HG02885 (cell line): ENCODE data around the gene CACNA2D2.

Experiments
- ATAC-seq: cut with Tn5 transposase; IDR thresholded peaks from one replicate; pipeline ENCODE4 v1.9.1; 2021; ENCODE audit warnings: mild to moderate bottlenecking; ENCODE audit not compliant: unreplicated experiment, poor library complexity

The CACNA2D2 gene

DNA sequence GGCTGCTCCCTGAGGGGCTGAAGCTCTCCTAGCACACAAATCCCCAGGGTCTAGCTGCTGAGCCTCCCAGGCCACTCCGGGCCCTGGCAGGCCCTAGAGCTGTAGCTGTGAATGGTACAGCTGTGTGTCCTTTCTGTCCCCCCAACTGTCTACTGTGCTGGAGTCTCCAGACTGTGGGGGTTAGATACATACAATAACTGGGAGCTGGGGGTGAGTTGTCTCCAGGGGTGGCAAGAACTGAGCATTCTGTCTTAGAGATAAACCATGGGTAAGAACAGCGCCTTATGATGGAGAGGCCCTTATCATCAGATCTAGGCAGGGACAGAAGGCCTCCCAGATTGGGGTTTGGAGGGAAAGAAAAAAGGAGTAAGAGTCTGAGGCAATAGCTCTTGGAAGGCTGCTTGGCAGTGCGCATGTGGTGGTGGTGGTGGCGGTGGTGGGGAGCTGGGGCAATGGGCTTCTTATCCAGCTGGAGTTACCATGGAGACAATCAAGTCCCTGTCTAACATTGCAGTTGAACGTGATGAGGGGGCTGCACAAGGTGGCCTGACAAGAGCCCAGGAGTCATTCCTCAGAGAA, 149.2 kb downstream of the CACNA2D2 start:
- no peak for ATAC-seq

DNA sequence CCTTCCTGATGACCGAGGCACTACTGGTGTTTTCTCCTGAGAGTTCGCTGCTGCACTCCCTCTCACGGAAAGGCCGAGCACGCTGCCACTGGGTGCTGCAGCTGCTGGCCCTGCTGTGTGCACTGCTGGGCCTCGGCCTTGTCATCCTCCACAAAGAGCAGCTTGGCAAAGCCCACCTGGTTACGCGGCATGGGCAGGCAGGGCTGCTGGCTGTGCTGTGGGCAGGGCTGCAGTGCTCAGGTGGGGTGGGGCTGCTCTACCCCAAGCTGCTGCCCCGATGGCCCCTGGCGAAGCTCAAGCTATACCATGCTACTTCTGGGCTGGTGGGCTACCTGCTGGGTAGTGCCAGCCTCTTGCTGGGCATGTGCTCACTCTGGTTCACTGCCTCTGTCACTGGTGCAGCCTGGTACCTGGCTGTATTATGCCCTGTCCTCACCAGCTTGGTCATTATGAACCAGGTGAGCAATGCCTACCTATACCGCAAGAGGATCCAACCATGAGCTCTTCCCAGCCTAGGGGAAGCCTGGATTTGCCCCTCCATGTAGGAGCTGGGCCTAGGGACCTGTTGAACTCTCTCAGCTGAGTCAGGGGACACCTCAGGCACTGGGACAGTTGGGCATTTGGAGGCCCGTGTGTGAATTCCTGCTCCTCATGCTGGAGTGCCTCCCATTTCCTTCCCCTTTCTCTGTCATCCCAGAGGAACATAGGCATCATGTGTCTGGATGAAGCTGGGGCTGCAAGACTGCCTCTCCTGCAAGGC, 150.0 kb downstream of the CACNA2D2 start:
- ATAC-seq: no peak

DNA sequence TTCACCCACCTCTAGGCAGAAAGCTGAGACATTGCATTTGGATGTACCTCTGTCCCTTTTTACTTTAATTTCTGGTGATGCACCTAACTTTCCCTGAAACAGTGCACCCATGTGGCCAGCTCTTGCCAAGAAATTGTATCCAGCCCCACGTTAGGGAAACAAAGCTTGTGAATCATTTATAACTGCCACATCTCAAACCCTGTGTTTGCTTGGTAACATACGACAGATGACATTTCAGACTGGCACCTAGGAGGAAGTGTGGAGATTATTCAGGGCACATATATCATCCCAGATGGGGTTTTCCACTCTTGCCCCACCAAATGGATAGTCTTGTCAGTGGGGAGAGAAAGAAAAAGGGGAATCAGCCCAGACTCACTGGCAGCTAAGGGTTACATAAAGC, 150.7 kb downstream of the CACNA2D2 start:
- no peak for ATAC-seq

DNA sequence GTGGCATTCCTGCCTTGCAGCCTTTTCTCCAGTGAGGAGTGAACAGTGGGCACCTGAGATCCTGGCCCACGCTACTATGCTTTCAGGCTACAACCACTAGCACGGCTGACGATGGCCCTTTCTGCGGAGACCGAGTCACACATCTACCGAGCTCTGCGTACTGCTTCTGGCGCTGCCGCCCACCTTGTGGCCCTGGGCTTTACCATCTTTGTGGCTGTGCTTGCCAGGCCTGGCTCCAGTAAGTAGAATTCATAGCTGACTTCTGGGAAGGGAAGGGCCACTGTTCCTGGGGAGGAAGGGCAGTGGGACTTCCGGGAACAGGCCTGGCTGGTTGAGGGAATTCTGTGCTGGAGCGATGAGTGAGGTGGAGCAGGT, 152.1 kb downstream of the CACNA2D2 start:
- no peak for ATAC-seq

DNA sequence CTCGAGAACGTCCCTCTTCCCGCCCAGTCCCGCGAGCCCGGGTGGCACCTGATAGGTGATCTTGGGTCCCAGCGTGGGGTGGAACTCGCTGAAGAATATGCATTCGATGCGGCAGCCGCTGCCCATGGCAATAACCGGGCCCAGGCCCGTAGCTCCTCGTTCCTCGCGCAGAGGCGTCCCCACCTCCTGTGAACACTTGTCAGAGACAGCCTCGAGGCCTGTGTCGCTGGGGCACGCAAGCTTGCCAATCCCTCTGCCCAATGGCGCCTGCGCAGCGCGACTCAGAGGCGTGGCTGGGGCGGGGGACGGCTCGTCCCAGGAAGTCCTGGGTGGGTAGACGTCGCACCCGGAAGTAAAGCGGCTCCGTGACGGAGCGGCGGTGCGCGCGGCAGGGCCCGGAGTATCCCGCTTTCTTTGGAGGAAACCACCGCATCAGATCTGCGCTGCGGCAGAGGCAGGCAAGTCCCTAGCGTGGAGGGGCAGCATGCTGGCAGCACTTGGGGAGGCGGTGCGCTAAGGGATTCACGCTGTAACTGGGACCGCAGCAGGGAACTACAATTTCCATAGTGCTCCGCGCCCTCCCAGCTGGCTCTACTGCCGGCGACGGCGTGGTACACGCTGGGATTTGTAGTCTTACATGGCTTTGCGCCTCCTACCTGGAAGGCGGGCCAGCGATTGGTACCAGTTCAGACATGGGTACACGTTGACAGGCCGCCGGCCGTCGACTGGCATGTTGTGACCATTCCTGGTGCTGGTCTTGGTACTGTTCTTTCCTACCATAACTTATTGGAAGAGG, 152.7 kb downstream of the CACNA2D2 start, which contains the start of the genes CYB561D2 and NPRL2:
TSS of gene CYB561D2 (plus strand) at position 336 of the 796 bp plus-strand sequence. CDS start 572 bp downstream, outside the sequence.
TSS of gene NPRL2 (minus strand) at position 249 of the 796 bp plus-strand sequence. CDS start at position 126, 123 bp downstream.
- ATAC-seq: peak; percentile 89

DNA sequence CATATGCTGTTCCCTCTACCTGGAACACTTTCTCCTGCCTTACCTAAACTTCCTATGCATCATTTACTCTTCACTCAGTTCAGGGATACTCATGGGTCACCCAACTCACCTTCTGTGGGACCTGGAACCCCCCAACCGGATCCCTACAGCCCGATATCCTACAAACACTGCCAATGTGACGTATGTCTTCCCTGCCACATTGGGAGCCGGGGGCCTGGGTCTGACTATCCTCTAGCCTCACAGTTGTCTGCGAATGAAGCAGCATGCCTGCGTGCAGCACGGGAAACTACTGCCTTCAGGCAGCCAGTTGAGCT, 153.3 kb downstream of the CACNA2D2 start:
- ATAC-seq: no peak

DNA sequence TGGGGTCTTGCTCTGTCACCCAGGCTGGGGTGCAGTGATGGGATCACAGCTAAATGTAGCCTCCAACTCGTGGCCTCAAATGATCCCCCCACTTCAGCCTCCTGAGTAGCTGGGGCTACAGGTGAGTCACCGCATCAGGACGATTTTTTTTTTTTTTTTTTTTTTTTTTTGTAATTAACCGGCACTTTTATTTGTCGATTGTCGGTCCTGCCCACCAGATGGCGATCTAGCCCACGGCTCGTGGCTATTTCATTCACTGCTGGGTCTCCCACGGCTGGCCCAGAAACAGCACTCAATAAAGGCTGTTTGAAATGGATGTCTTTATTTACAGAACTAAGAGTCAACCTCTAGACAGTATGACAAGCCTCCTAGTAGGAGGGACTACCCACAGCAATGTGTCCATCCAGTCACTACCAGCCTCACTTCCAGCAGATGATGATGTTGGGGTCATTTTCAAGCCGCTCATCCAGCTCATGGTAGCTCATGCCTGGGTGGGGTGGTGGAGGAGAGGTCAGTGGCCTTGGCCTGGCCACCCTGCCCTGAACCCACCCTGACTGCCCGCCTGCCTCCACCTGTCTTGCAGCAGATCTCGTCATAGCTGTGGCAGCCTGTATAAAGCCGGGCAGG, 156.1 kb downstream of the CACNA2D2 start:
- no peak for ATAC-seq

DNA sequence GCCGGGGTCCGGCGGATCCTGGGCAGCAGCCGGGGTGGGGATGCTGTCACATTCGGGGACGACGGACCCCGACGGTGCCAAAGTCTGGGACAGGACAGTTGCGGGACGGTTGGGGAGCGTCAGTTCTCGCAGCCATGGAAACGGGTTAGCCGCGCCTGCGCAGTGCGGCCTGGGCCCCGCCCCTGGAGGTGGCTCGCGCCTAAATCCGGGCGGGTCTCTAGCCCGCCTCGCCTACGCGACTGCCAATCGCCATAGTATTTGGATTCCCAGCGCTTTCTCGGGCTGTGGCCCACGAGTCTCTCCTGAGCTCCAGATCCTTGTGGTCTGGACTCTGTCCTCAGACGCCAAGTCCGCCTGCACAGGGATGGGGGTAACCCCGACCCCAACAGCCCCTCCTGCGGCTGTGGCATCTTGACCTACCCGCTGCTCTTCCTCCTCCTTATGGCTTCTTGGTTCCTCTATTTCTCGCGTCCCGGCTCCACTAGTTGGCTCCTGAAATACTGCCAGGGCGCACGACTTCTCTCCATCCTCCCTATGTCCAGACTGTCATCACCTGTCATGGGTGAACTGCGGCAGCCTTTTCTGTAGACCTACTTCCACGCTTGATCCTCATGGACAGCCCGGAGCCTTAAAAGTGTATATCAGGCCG, 157.7 kb downstream of the CACNA2D2 start, which contains the start of gene ZMYND10:
TSS of gene ZMYND10 (minus strand) at position 147 of the 649 bp plus-strand sequence. CDS start 153 bp downstream, outside the sequence.
- no peak for ATAC-seq

DNA sequence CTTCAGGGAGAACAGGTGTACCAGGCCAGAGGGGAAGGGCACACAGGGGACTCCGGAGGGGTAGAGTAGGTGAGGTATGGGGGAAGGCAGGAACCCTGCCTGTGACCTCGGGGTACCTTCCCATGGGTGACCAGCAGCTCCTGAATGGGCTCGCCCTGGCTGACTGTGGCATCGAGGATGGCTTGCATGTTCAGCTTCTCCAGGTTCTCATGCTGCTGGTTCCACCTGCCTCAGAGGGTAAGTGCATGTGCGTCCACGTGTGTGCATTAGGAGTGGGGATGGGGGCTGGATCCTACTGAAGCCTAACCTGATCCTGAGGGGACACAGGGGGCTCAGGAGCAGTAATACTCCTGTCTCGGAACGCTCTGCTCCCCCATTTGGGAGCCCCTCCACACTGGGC, 158.4 kb downstream of the CACNA2D2 start:
- no peak for ATAC-seq

DNA sequence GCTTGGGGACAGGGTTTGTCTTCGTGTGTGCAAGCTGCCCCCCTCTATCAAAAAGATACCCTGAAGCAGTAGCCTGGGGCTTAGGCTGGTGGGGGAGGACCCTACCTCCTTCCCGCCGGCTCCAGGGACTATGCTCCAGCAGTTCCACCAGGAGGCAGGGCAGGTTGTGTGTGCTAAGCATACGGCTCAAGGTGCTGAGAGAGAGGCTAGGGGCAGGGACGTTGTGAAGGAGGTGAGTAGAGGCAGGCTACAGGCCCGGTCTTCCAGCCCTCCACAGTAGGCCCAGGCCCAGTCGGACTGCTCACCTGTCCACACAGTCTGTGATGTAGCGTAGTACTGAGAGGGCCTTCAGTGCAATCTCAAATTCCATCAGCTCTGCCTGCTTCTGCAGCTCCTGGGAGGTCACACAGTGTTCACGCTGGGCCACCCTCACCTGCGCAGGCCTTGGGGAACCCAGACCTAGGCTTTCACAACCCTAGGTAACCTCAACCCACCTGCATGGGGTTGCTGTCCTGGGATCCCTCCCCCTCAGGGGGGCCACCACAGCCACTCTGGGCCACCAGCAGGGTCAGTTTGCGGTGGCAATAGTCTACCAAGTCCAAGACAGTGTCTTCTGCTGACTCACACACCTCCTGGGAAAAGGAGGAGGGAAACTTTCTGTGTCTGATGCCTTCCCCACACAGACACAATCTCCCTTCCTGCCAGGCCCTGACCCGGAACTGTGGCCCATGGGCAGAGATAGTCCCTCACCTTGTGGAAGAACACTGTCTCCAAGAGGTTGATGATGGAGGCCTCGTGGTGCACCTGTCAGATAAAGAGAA, 160.4 kb downstream of the CACNA2D2 start:
- no peak for ATAC-seq

DNA sequence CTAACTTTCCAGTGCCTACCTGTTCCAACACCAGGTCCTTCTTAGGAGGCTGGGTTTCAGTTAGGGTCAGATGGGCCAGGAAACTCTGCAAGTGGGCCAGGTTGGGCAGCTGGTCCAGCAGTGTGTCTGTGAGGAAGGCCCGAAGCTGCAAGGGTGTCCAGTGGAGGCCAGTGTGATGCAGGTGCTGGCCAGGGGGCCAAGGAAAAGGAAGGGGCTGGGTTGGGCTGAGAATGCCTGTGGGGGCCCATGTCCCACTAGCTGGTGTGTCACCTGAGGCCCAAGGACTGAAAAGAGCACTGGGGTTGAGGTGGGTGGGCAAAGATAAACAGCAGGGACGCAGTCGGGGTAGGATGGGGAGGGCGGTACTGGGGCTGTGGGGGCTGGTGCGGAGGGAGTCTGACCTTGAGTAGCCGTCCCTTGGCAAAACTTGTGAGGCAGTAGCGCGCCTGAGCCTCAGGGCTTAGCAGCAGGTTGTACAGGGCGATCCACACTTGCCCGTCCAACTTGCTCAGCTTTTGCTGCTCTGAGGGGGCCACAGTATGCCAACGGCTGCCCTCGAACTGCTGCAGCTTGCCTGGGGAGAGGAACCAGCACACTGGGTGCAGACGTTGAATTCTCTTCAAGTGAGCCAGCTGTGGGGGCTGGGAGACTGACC, 161.3 kb downstream of the CACNA2D2 start:
- no peak for ATAC-seq

DNA sequence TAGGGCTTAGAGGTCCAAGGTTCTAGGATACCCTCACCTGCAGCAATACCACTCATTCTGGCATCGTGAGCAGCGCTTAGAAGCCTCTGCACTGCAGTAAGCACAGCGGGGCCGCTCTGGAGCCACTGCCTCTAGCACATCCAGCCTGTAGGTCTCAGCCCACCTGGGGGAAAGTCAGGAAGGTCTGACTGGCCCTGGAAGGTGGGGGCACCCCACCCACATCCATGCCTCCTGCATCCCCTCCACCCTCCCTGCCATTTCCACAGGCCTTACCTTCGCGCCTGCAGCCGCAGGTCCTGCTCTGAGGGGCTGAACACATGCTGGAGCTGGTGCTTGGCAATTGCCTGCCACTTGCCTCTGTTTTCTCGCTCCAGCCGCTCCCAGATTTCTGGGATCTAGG, 161.9 kb downstream of the CACNA2D2 start:
- ATAC-seq: no peak

DNA sequence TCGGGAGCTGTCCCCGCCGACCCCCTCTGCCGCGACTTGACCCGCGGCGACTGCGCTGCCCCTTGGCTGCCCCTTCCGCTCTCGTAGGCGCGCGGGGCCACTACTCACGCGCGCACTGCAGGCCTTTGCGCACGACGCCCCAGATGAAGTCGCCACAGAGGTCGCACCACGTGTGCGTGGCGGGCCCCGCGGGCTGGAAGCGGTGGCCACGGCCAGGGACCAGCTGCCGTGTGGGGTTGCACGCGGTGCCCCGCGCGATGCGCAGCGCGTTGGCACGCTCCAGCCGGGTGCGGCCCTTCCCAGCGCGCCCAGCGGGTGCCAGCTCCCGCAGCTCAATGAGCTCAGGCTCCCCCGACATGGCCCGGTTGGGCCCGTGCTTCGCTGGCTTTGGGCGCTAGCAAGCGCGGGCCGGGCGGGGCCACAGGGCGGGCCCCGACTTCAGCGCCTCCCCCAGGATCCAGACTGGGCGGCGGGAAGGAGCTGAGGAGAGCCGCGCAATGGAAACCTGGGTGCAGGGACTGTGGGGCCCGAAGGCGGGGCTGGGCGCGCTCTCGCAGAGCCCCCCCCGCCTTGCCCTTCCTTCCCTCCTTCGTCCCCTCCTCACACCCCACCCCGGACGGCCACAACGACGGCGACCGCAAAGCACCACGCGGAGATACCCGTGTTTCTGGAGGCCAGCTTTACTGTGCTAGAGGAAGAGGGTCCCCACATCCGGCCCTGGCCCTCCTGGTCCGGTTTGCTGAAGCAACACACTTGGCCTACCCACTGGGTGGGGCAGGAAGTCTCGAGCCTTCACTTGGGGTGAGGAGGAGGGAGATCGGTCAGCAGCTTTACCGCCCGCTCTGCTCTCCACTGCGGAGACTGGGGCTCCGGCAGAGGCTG, 162.7 kb downstream of the CACNA2D2 start, which contains the start of gene RASSF1:
TSS of gene RASSF1 (minus strand) at position 389 of the 882 bp plus-strand sequence. CDS start at position 358, 31 bp downstream.
- no peak for ATAC-seq

DNA sequence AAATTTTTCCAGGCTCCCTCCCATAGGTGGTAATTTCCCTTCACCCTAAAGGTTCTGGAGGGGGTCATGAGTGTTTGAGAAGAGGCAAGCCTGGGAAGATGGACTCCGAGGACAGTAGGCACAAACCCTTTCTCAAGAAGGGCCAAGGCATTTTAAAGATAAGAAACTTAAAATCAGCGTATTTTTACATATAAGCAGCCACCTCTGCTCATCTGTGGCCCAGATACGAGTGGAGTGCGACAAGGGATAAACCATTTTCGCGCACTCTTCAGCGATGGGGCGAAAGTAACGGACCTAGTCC, 163.3 kb downstream of the CACNA2D2 start:
- ATAC-seq: no peak

DNA sequence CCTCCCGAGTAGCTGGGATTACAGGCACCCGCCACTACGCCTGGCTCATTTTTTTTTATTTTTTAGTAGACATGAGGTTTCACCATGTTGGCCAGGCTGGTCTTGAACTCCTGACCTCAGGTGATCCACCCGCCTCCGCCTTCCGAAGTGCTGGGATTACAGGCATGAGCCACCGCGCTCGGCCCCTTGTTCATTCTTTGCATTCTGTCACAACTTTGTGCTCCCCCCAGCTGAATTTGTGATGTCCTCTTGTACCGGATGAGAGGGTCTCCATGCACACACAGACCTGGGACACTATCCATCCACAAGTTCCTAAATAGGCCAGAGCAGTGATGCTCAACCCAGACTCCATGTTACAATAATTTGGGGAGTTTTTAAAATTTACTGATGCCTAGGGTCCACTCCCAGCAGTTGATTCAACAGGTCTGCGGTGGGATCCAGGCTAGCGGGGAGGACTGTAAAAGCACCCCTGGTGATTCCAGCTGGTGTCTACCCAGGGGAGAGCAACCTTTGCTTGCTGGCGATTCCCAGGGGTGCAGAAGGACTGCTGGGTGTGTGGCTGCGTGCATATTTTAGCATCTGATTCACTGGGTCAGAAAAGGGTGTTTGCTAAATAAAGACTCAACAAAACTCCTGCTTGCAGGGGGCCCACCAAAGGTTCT, 163.8 kb downstream of the CACNA2D2 start:
- ATAC-seq: no peak

DNA sequence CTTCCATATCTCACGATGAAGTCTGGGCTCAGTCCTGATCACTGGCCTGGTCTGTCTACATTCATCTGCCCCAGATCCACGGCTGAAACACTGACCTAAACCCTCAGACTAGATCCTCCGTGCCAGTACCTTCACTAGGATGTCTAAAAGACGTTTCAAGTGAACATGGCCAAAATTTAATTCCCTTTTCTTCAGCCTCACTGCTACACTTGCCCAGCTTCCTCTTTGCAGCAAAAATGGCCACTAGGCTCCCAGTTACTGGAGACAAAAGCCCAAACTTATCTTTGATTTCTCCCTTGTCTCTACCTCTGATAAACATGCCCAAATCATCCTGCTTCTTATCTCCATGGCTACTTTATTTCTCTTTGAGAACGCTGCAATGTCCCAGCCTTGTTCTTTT, 164.5 kb downstream of the CACNA2D2 start:
- no peak for ATAC-seq

DNA sequence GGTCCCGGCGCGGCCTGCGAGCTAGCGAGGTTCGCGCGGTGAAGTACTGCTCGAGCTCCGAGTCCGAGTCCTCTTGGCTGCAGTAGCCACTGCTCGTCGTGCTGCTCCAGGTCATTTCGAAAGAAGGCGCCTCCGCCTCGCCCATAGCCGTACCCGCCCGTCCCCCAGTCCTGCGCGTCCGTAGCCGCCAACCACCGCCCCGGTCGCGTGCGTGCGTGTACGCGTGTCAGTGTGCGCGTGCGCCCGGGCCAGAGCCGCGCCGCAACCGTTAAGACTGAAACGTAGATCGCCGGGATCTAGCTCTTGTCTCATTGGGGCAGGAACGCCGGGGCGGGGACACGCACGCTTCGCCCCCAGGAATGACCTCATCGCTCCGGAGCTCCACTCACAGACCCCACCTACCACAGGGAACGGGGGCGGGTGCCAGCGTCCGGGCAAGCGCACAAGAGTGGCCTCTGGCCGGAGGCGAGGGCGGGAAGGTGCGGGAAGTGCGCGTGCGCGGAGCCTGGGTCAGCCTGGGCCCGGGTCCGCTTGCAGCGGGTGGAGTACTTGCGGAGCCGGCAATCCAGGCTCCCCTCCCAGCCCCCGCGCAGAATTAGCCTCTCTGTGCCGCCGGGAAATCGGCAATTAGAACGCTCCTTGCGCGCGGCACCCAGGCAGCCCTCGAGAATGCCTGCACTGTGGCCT, 166.1 kb downstream of the CACNA2D2 start:
- ATAC-seq: peak; percentile 81
